WTC11 (cell line): ENCODE data around the gene UBE2E1. TPM values are rescaled to one million over a fixed set of nuclear protein-coding genes. Genes with fewer than 3 reads are reported as not detected.

Source experiments
- ATAC-seq: fragments of 200-7000 bp; cut with Tn5 transposase; 2 replicates; pipeline ENCODE4 v1.10.0; 2021; ENCODE audit warnings: mild to moderate bottlenecking, moderate library complexity
- Bru-seq: library from RNA; stranded (reverse); fragments of 400-500 nt; gene quantifications from one replicate; lab custom pipeline; 2021; lab: Mats Ljungman, UMichigan
- CTCF ChIA-PET: fragments of 300-600 bp; sonication (Branson Sonifier 250); formaldehyde crosslinking; loops from one replicate; lab custom pipeline; 2021; ENCODE audit warnings: antibody characterized with exemption; lab: Charles Lee
- POLR2A ChIA-PET: fragments of 350-600 bp; sonication (Branson Sonifier 250); formaldehyde crosslinking; loops from one replicate; lab custom pipeline; 2021; ENCODE audit warnings: antibody characterized with exemption; lab: Charles Lee
- DNase-seq: peaks from one replicate; pipeline ENCODE4 v3.0.0; 2021; ENCODE audit warnings: low spot score
- H3K27ac Mint-ChIP-seq: 2 replicates; pipeline ENCODE4 v1.8.0; 2021; ENCODE audit warnings: mixed read lengths
- H3K27me3 Mint-ChIP-seq: 2 replicates; pipeline ENCODE4 v1.8.0; 2021; ENCODE audit warnings: low read depth, mild to moderate bottlenecking, moderate library complexity, mixed read lengths
- H3K36me3 Mint-ChIP-seq: 2 replicates; pipeline ENCODE4 v1.8.0; 2021; ENCODE audit warnings: mixed read lengths
- H3K4me1 Mint-ChIP-seq: 2 replicates; pipeline ENCODE4 v1.8.0; 2022; ENCODE audit warnings: mixed read lengths
- H3K4me3 Mint-ChIP-seq: 2 replicates; pipeline ENCODE4 v1.8.0; 2021; ENCODE audit warnings: mild to moderate bottlenecking, moderate library complexity, mixed read lengths
- H3K9me3 Mint-ChIP-seq: 2 replicates; pipeline ENCODE4 v1.8.0; 2021; ENCODE audit warnings: mixed read lengths
- ATF1 ChIP-seq: sonication (generic); formaldehyde crosslinking; IDR thresholded peaks from 2 replicates; pipeline ENCODE4 v1.8.1; 2023; ENCODE audit warnings: mild to moderate bottlenecking, moderate library complexity, missing genetic modification reagents
- ATF2 ChIP-seq: sonication (generic); formaldehyde crosslinking; IDR thresholded peaks from 2 replicates; pipeline ENCODE4 v1.8.1; 2022; ENCODE audit warnings: low read depth, missing genetic modification reagents, borderline replicate concordance
- CDX4 ChIP-seq: fragments of 250-450 bp; sonication (Bioruptor Pico); IDR thresholded peaks from 2 replicates; pipeline ENCODE4 v1.9.0; 2021; ENCODE audit warnings: moderate library complexity, mild to moderate bottlenecking, inconsistent platforms, borderline replicate concordance
- CREM ChIP-seq: sonication (generic); formaldehyde crosslinking; IDR thresholded peaks from 2 replicates; pipeline ENCODE4 v1.8.1; 2022; ENCODE audit warnings: mild to moderate bottlenecking, missing genetic modification reagents, moderate library complexity
- EMX1 ChIP-seq: fragments of 250-450 bp; sonication (Bioruptor Pico); IDR thresholded peaks from 2 replicates; pipeline ENCODE4 v1.8.0; 2021; ENCODE audit warnings: mild to moderate bottlenecking
- FOXP1 ChIP-seq: sonication (generic); formaldehyde crosslinking; IDR thresholded peaks from 2 replicates; pipeline ENCODE4 v1.8.0; 2022; ENCODE audit warnings: missing genetic modification reagents, mild to moderate bottlenecking, moderate library complexity, borderline replicate concordance
- KAT7 ChIP-seq: sonication (generic); formaldehyde crosslinking; IDR thresholded peaks from 2 replicates; pipeline ENCODE4 v1.8.1; 2023; ENCODE audit warnings: missing genetic modification reagents, mild to moderate bottlenecking, borderline replicate concordance
- MLX ChIP-seq: sonication (generic); formaldehyde crosslinking; IDR thresholded peaks from 2 replicates; pipeline ENCODE4 v1.8.1; 2023; ENCODE audit warnings: mild to moderate bottlenecking, missing genetic modification reagents, moderate library complexity
- NFATC4 ChIP-seq: fragments of 250-450 bp; sonication (Bioruptor Pico); IDR thresholded peaks from 2 replicates; pipeline ENCODE4 v1.9.0; 2021; ENCODE audit warnings: mild to moderate bottlenecking
- NR3C1 ChIP-seq: sonication (generic); formaldehyde crosslinking; conservative IDR thresholded peaks from 2 replicates; pipeline ENCODE4 v1.8.1; 2023; ENCODE audit warnings: low read depth, mild to moderate bottlenecking, missing genetic modification reagents
- OVOL2 ChIP-seq: fragments of 250-450 bp; sonication (Bioruptor Pico); IDR thresholded peaks from 2 replicates; pipeline ENCODE4 v1.9.0; 2021; ENCODE audit warnings: mild to moderate bottlenecking, borderline replicate concordance
- SOX15 ChIP-seq: fragments of 250-450 bp; sonication (Bioruptor Pico); IDR thresholded peaks from 2 replicates; pipeline ENCODE4 v1.9.0; 2021; ENCODE audit warnings: mild to moderate bottlenecking
- TP53 ChIP-seq: sonication (generic); formaldehyde crosslinking; IDR thresholded peaks from 2 replicates; pipeline ENCODE4 v1.8.1; 2023; ENCODE audit warnings: mild to moderate bottlenecking, missing genetic modification reagents
- ZMAT4 ChIP-seq: fragments of 250-450 bp; sonication (Bioruptor Pico); IDR thresholded peaks from 2 replicates; pipeline ENCODE4 v1.9.0; 2021; ENCODE audit warnings: mild to moderate bottlenecking
- ZNF121 ChIP-seq: sonication (generic); formaldehyde crosslinking; IDR thresholded peaks from 2 replicates; pipeline ENCODE4 v1.8.0; 2023; ENCODE audit warnings: missing genetic modification reagents
- long read RNA-seq, 3 experiments: library from RNA in 1 of 3; library from capped mRNA in 1 of 3; library from polyadenylated mRNA in 1 of 3; unstranded in 2 of 3; stranded (forward) in 1 of 3; transcript quantifications; one replicate each; pipeline ENCODE4 v2.0.0, GENCODE V29; 2021
- total RNA-seq: library from RNA; stranded (reverse); gene quantifications from 3 replicates; pipeline ENCODE4 v1.2.3, GENCODE V29; 2021
- TF ChIP-seq, protein P1 (sequence below): sonication (generic); formaldehyde crosslinking; conservative IDR thresholded peaks from 2 replicates; pipeline ENCODE4 v1.8.1; 2023; ENCODE audit warnings: mild to moderate bottlenecking, low read depth, missing genetic modification reagents, moderate library complexity
- TF ChIP-seq, protein P2 (sequence below): sonication (generic); formaldehyde crosslinking; IDR thresholded peaks from 2 replicates; pipeline ENCODE4 v1.8.0; 2023; ENCODE audit warnings: mild to moderate bottlenecking, missing genetic modification reagents
- TF ChIP-seq, protein P3 (sequence below): sonication (generic); formaldehyde crosslinking; IDR thresholded peaks from 2 replicates; pipeline ENCODE4 v1.8.0; 2023; ENCODE audit warnings: missing genetic modification reagents

Gene UBE2E1
- total RNA-seq (115 to 124 TPM (median 121 TPM) in 3 replicates), Bru-seq, nascent RNA (percentile 93 among the genes with signal in this experiment)
- long read RNA-seq, experiment 1, transcript UBE2E1-203 (5 exons, 1,224 nt): minor isoform, 7 of 55 reads
- long read RNA-seq, experiment 1, transcript UBE2E1-201 (6 exons, 1,511 nt): major isoform, 21 of 55 reads
- long read RNA-seq, experiment 1, partial matches to known transcripts: 8 of 55 reads
- long read RNA-seq, experiment 1, other reads (novel, unspliced or antisense): 18 of 55 reads
- long read RNA-seq, experiment 2, transcript UBE2E1-203 (5 exons, 1,224 nt): minor isoform, 5 of 212 reads
- long read RNA-seq, experiment 2, transcript UBE2E1-201 (6 exons, 1,511 nt): major isoform, 115 of 212 reads
- long read RNA-seq, experiment 2, partial matches to known transcripts: 40 of 212 reads
- long read RNA-seq, experiment 2, other reads (novel, unspliced or antisense): 48 of 212 reads
- long read RNA-seq, experiment 3, transcript UBE2E1-203 (5 exons, 1,224 nt): major isoform, 30 of 68 reads
- long read RNA-seq, experiment 3, transcript UBE2E1-201 (6 exons, 1,511 nt): minor isoform, 22 of 68 reads
- long read RNA-seq, experiment 3, partial matches to known transcripts: 11 of 68 reads
- long read RNA-seq, experiment 3, other reads (novel, unspliced or antisense): 3 of 68 reads

DNA sequence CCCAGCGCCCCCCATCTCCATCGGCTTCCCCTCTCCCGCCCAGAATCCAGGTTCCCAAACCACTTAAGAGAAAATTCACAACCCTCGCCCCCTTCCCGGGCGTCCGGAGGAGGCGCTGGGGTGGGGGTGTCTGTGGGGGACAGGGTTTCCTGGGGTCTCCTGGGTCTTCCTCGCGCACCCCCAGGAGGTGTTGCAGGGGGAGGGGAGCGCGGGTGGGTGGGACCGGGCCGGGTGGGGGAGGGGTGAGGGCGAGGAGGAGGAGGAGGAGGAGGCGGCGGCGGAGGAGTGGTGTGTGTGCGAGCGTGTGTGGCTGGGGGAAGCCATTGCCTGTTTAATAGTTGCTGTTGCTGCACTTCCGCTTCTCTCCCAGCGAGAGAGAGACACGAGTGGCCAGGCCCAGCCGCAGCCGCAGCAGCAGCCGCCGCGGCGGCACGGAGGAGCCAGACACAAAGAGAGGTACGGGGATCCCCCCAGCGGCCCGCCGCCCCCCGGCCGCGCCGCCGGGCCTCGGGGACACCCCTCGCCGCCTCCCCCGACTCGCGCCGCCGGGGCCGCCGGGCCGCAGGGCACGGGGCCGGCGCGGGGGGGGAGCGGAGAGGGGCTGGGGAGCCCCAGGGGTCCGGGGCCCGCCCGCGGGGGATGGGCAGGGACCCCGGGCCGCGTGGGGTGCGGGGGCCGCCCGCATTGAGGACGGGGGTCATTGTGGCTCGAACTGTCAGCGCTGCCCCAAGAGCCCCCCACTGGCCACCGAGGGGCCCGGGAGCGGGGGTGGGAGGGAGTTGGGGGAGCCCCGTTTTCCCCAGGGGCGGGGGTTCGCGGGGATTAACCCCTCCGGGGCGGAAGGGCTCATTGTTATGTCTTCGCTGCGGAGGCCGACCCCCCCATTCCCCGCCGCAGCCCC lies at the start of gene UBE2E1:
Gene UBE2E1 (plus strand): TSS at position 323 of the 901 bp plus-strand sequence. CDS start 1,315 bp downstream, outside the sequence.
- Mint-ChIP-seq H3K36me3 (peaks cover 17% of the 10 kb centered on the region), H3K4me3 (peak within 1 kb of the TSS; percentile 97), H3K4me1 (peaks cover 48% of the 10 kb centered on the region), H3K9me3 (no peaks in the 10 kb centered on the region), H3K27me3 (no peaks in the 10 kb centered on the region; the same call in 1 of the 2 replicates), H3K27ac (peak within 1 kb of the TSS; percentile 92)
- POLR2A ChIA-PET: interaction anchor here (0.6 to 1.1 kb wide), 3 partner anchors 26 to 351 kb away, joined by 3 to 7 read pairs (median 3); partner anchors contain the start of genes NKIRAS1 and RPL15
- CTCF ChIA-PET: interaction anchor here (1.0 kb wide), 2 partner anchors 25 to 87 kb away, joined by 3 to 4 read pairs; no protein-coding TSS in a partner anchor
- DNase-seq (peak; percentile 57), ATAC-seq (peak; percentile 34)
- TF ChIP-seq SOX15 (CRISPR knock-in tag) (no peak), CREM (CRISPR knock-in tag) (0 out of 2 replicates have a peak, but pooled peaks have one; percentile 17), FOXP1 (CRISPR knock-in tag) (peak; percentile 35; the same call in 1 of the 2 replicates)
- TF ChIP-seq, protein P1, sequence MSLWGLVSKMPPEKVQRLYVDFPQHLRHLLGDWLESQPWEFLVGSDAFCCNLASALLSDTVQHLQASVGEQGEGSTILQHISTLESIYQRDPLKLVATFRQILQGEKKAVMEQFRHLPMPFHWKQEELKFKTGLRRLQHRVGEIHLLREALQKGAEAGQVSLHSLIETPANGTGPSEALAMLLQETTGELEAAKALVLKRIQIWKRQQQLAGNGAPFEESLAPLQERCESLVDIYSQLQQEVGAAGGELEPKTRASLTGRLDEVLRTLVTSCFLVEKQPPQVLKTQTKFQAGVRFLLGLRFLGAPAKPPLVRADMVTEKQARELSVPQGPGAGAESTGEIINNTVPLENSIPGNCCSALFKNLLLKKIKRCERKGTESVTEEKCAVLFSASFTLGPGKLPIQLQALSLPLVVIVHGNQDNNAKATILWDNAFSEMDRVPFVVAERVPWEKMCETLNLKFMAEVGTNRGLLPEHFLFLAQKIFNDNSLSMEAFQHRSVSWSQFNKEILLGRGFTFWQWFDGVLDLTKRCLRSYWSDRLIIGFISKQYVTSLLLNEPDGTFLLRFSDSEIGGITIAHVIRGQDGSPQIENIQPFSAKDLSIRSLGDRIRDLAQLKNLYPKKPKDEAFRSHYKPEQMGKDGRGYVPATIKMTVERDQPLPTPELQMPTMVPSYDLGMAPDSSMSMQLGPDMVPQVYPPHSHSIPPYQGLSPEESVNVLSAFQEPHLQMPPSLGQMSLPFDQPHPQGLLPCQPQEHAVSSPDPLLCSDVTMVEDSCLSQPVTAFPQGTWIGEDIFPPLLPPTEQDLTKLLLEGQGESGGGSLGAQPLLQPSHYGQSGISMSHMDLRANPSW (CRISPR knock-in tag): no peak
- TF ChIP-seq, protein P2, sequence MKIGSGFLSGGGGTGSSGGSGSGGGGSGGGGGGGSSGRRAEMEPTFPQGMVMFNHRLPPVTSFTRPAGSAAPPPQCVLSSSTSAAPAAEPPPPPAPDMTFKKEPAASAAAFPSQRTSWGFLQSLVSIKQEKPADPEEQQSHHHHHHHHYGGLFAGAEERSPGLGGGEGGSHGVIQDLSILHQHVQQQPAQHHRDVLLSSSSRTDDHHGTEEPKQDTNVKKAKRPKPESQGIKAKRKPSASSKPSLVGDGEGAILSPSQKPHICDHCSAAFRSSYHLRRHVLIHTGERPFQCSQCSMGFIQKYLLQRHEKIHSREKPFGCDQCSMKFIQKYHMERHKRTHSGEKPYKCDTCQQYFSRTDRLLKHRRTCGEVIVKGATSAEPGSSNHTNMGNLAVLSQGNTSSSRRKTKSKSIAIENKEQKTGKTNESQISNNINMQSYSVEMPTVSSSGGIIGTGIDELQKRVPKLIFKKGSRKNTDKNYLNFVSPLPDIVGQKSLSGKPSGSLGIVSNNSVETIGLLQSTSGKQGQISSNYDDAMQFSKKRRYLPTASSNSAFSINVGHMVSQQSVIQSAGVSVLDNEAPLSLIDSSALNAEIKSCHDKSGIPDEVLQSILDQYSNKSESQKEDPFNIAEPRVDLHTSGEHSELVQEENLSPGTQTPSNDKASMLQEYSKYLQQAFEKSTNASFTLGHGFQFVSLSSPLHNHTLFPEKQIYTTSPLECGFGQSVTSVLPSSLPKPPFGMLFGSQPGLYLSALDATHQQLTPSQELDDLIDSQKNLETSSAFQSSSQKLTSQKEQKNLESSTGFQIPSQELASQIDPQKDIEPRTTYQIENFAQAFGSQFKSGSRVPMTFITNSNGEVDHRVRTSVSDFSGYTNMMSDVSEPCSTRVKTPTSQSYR (CRISPR knock-in tag): 0 out of 2 replicates have a peak, but pooled peaks have one; percentile 35

DNA sequence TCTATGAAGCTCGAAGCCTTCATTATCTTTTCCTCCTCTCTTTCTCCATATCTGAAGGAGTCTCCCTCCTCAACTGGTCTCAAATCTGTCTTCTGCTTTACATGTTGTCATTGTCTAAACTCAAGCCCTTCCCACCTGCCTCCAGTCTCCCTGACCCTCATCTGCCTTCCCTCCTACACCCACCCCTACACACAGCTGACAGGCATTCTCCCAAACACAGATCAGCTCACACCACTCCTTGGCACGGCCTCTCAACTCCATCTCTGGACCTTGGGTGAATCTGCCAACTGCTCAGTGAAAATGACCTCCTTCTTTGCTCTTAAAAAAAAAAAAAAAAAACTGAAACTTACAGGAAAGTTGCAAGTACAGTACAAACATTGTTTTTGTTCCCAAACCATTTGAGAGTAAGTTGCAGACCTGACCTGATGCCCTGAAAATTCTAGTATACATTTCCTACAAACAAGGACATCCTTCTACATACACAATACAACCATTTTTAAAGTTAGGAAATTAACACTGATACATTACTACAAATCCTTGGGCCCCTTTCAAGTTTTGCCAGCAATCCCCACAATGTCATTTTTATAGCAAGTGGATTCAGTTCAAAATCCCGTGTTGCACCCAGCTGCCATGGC lies 49.4 kb upstream of the UBE2E1 start:
- CTCF ChIA-PET: no interaction called here

More for the DNA sequence above, 49.4 kb upstream of the UBE2E1 start:
- DNase-seq: no peak
- H3K27ac Mint-ChIP-seq: no peak overlapping the region
- POLR2A ChIA-PET: interaction anchor here (0.7 kb wide), 1 partner anchor 79 kb away, joined by 4 read pairs; no protein-coding TSS in a partner anchor
- H3K4me3 Mint-ChIP-seq: no peak overlapping the region
- H3K9me3 Mint-ChIP-seq: no peaks in the 10 kb centered on the region
- H3K36me3 Mint-ChIP-seq: no peaks in the 10 kb centered on the region
- ATAC-seq: no peak
- no peak for TF ChIP-seq ZMAT4 (CRISPR knock-in tag)
- TF ChIP-seq MLX (CRISPR knock-in tag): no peak
- no peak for TF ChIP-seq NFATC4
- no peak for TF ChIP-seq ATF1 (CRISPR knock-in tag)
- TF ChIP-seq OVOL2 (CRISPR knock-in tag): no peak
- no peak for TF ChIP-seq KAT7
- TF ChIP-seq, protein P3, sequence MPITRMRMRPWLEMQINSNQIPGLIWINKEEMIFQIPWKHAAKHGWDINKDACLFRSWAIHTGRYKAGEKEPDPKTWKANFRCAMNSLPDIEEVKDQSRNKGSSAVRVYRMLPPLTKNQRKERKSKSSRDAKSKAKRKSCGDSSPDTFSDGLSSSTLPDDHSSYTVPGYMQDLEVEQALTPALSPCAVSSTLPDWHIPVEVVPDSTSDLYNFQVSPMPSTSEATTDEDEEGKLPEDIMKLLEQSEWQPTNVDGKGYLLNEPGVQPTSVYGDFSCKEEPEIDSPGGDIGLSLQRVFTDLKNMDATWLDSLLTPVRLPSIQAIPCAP (CRISPR knock-in tag): no peak
- no peak for TF ChIP-seq TP53 (CRISPR knock-in tag)
- TF ChIP-seq SOX15 (CRISPR knock-in tag): no peak
- TF ChIP-seq NR3C1 (CRISPR knock-in tag): no peak
- no peak for TF ChIP-seq EMX1 (CRISPR knock-in tag)
- TF ChIP-seq ZNF121 (CRISPR knock-in tag): no peak
- TF ChIP-seq ATF2 (CRISPR knock-in tag): no peak
- no peak for TF ChIP-seq CDX4 (CRISPR knock-in tag)
- TF ChIP-seq, all 79 proteins: peak for 0
- no peaks in the 10 kb centered on the region for H3K27me3 Mint-ChIP-seq
- peaks cover 35% of the 10 kb centered on the region for H3K4me1 Mint-ChIP-seq
